NCI-H1694 treated with DMSO at 0.1 percent for 48 hours (cell line): ENCODE measurements around the gene TBC1D21.

Experiments
- DNase-seq: peaks from one replicate; lab custom pipeline; 2025; lab: John Stamatoyannopoulos, UW

Gene TBC1D21

GRCh38 chr15:73908822-73909122 is 35.4 kb downstream of the TBC1D21 start:
- DNase-seq: no peak

- no peak for DNase-seq
These were observed 36.3 kb downstream of the TBC1D21 start for GRCh38 chr15:73909651-73910050.

- no peak for DNase-seq
These were observed 37.3 kb downstream of the TBC1D21 start for GRCh38 chr15:73910522-73911303.

GRCh38 chr15:73912030-73912596 is 38.7 kb downstream of the TBC1D21 start:
- no peak for DNase-seq

- no peak for DNase-seq
These were observed 40.8 kb downstream of the TBC1D21 start for GRCh38 chr15:73914145-73914544.

GRCh38 chr15:73915082-73915481 is 41.7 kb downstream of the TBC1D21 start:
- DNase-seq: no peak

GRCh38 chr15:73918784-73919183 is 45.4 kb downstream of the TBC1D21 start:
- no peak for DNase-seq

GRCh38 chr15:73919706-73920105 is 46.3 kb downstream of the TBC1D21 start:
- DNase-seq: no peak

GRCh38 chr15:73921254-73921925 is 48.0 kb downstream of the TBC1D21 start:
- peak; percentile 52 for DNase-seq

- peak; percentile 26 for DNase-seq
These were observed 49.1 kb downstream of the TBC1D21 start for GRCh38 chr15:73922186-73923151.

GRCh38 chr15:73923156-73923487 is 49.8 kb downstream of the TBC1D21 start:
- DNase-seq: no peak

- no peak for DNase-seq
These were observed 50.3 kb downstream of the TBC1D21 start for GRCh38 chr15:73923488-73924164.

GRCh38 chr15:73924171-73924921 is 51.0 kb downstream of the TBC1D21 start:
- peak; percentile 55 for DNase-seq

GRCh38 chr15:73925848-73926218 is 52.5 kb downstream of the TBC1D21 start:
- DNase-seq: no peak

- no peak for DNase-seq
These were observed 53.0 kb downstream of the TBC1D21 start, which contains the start of gene LOXL1 for GRCh38 chr15:73926219-73927002. Gene LOXL1, plus strand, starts transcription at chr15:73926462. Its CDS starts 322 bp downstream, at chr15:73926784.

- peak; percentile 14 for DNase-seq
These were observed 53.7 kb downstream of the TBC1D21 start for GRCh38 chr15:73927003-73927475.

GRCh38 chr15:73927476-73928240 is 54.3 kb downstream of the TBC1D21 start:
- peak; percentile 26 for DNase-seq

- no peak for DNase-seq
These were observed 54.8 kb downstream of the TBC1D21 start for GRCh38 chr15:73928241-73928579.

- DNase-seq: no peak
These were observed 55.7 kb downstream of the TBC1D21 start for GRCh38 chr15:73928971-73929627.
